HG03378 (cell line): Measurements from ENCODE around the gene IMPA2.
"Not testable (repeated sequence)": the region's sequence is repeated elsewhere in the genome, so short reads cannot be mapped to it uniquely, and the experiment has no call there.

ENCODE experiments used
- ATAC-seq: cut with Tn5 transposase; IDR thresholded peaks from one replicate; pipeline ENCODE4 v1.9.1; 2021; ENCODE audit warnings: mild to moderate bottlenecking, moderate library complexity; ENCODE audit not compliant: unreplicated experiment

The IMPA2 gene

GRCh38 chr18:12027046-12027445 lies 45.7 kb downstream of the IMPA2 start:
- no peak for ATAC-seq

DNA sequence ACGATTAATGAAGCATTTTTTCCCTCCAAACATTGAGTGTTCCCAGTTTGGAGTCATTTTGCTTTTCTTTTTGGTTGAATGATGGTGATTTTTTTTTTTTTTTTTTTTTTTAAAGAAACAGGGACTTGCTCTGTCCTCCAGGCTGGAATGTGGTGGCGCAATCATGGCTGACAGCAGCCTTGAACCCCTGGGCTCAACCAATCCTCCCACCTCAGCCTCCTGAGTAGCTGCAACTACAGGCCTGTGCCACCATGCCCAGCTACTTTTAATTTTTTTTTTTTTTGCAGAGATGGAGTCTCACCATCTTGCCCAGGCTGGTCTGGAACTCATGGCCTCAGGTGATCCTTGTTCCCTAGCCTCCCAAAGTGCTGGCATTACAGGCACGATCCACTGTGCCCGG lies 46.2 kb downstream of the IMPA2 start:
- ATAC-seq: no peak

DNA sequence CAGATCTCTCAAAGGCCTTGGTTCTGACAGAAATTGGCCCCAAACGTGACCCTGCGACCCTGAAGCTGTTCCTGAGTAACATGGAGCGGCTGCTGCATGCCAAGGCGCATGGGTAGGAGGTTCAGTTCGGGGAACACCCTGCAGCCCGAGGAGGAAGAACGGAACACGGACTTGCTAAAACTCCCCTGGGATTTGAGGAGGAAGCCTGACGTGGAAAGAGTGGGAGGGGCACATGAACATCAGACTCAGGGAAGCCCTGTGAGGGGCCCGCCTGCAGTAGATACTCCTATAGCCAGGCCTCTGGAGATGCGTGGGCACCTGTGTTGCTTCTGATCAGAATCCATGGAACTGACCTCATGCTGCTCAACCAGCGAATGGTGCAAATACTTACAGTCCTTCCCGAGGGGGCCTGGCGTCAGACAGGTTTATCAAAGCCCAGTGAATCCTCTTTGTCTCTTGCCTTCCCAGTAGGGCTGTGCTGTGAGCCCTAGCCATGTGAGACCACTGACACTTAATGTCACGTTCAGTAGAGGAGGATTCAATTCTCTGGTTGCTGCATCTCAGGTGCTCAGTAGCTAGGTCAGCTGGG lies 46.8 kb downstream of the IMPA2 start:
- no peak for ATAC-seq

DNA sequence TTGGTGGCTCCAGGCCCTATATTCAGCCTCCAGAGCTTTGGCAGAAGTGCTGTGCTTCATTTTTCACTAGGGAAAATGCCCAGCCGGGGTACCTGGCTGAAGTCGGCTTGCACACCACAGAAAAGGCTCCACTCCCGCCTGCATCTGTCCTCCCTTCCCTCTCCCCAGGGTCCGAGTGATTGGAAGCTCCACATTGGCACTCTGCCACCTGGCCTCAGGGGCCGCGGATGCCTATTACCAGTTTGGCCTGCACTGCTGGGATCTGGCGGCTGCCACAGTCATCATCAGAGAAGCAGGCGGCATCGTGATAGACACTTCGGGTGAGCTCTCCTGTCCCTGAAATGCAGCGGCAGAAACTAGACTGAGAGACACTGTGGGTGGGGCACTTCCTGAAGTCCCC lies 47.4 kb downstream of the IMPA2 start:
- ATAC-seq: no peak

- ATAC-seq: no peak
These were observed 48.7 kb downstream of the IMPA2 start for GRCh38 chr18:12029786-12030584.

DNA sequence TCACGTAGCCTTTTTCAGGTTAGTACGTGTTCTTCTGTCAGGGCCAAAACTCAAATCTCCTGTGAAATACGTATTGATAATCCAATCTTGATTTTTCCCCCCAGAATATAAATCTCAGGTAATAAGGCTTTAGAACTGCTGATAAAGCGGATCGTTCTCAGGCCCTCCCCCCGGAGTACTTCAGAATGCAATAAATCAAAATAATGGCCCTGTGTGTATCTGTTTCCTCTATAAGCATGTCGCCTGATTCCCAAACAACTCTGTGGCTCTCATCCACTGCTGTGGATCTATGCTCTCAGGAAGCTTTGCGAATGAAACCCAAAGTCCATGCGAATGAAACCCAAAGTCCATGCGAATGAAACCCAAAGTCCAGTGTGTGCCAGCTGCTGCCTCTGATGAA lies 49.4 kb downstream of the IMPA2 start:
- ATAC-seq: no peak

DNA sequence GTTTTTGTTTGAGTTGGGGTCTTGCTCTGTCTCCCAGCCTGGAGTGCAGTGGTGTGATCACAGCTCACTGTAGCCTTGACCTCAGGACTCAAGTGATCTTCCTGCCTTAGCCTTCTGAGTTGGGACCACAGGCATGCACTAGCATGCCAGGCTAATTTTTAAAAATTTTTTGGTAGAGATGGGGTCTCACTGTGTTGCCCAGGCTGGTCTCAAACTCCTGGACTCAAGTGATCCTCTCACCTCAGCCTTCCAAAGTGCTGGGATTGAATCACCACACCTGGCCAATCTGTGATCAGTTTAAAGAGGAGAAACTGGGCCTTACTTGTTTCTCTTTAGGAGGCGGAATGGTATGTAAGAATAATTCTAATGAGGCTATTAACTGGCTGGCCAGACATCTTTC lies 49.9 kb downstream of the IMPA2 start:
- no peak for ATAC-seq

DNA sequence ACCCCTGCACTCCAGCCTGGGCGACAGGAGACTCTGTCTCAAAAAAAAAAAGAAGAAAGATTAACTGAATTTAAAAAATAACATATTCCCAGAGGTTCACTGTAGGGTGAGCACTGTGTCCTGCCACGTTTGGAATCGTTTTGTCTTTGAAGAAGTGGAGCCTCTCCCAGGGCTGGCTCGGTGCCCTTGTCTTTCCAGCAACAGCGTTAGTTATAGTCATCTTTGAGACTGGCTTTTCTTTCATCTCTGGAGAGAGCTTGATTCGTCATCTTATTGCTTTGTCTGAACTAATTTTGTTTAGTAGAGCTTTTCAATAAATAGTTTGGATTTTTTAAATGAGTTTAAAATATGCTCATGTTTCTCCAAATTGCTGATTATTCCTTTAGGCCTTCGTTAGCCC lies 50.5 kb downstream of the IMPA2 start:
- ATAC-seq: no peak

DNA sequence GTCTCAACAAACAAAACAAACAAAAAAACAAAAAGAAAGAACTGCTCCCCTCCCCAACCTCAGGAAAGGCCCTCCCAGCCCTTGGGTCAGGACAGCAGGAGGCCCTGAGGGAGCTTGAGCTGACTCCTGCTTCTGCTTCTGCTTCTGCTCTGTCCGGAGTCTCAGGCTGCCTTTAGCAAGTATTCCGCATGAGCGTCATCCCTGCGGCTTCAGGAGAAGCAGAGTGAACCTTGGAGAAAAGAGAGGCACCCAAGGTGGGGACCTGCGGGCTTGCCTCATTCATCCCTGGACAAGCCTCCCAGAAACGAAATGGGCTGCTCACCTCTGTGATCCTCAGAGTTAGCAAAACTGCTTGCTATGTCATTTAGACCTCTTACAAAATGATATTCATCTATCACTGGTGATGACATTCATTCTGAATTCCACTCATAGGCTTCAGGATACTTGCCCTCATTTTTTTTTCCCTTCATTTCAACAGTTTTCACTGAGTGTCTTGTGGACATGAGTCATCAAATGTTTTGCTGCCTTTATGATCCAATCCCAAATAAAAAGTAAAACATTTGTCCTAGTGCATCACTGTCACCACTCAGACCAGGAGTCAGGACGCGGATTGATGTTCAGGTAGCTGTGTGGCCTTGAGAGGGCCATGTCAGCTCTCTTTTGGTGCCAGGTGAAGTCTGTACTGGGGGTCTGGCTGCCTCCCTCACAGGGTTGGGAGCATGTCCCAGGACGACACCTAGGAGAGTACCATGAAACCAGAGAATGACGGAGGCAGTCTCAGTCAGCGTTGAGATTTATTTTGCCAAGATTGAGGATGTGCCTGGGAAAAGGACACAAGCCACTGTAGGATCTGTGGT lies 51.7 kb downstream of the IMPA2 start:
- no peak for ATAC-seq

- no peak for ATAC-seq
These were observed 52.3 kb downstream of the IMPA2 start for GRCh38 chr18:12033643-12034025.

- no peak for ATAC-seq
These were observed 53.2 kb downstream of the IMPA2 start for GRCh38 chr18:12034241-12035100.

DNA sequence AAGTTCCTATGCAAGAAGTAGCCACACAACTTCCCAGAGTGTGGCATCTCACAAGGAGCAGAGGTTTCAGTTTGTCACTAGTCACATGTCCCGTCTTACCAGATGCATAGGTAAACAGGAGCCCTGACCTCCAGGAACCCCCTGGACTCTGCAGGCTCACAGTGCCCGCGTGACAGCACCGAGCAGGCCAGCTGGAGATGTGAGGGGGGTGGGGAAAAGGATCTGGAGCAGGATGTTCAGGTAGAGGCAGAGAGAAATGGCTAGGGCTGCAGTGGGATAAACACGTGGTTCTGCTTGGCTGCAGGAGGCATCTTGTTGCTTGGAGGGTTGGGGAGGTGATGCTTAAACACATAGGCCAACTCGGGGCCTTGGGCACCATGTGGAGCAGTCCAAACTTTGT lies 54.2 kb downstream of the IMPA2 start:
- ATAC-seq: no peak

DNA sequence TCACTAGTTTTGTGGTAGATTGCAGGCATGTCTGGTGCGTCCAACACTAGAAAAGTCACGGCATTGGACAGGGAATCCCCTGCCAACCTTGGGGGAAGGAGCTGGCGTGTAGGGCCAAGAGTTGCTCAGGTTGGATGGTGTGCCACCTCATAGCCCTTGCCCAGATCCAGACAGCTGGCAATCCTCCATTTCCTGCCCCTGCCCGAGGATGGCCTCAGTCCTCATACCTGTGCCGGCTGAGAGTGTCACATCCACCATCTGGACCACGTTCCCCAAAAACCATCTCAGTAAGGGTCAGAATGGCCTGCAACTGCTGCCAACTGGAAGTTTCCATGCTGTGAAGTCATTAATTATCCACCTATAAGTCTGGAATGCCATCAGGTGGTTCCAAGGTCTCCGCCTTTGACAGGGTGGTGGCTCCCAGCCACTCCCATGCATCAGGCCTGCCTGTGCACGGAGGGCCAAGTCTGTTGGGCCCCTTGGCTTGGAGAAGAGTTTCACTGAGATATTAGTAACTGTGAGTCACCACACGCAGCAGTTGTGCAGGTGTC lies 55.0 kb downstream of the IMPA2 start:
- ATAC-seq: no peak

DNA sequence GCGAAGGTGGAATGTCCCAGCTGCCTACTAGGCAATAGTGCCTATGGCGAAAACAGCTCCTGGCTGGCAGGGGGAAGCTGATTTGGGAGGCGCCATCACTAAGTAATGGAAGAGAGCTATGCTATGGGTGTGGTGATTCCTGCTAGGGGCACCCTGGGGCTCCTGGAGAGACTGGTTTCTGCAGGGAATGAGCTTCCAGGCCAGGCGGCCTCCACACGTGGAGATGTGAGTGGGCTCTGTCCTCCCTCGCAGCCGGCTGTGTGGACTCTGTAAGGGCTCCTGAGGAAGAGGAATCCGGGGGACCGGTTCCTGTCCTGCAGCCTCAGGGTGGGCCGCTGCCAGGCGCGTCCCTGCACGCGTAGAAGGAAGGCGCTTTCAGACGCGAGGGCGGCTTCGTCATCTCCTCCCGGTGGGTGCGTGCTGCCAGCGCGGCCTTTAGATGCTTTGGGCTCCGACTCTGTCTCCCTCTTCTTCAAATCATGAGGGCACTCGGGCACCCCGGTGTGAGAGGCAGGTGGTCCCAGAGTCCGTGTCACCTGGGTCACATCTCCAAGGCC lies 56.9 kb downstream of the IMPA2 start:
- no peak for ATAC-seq

DNA sequence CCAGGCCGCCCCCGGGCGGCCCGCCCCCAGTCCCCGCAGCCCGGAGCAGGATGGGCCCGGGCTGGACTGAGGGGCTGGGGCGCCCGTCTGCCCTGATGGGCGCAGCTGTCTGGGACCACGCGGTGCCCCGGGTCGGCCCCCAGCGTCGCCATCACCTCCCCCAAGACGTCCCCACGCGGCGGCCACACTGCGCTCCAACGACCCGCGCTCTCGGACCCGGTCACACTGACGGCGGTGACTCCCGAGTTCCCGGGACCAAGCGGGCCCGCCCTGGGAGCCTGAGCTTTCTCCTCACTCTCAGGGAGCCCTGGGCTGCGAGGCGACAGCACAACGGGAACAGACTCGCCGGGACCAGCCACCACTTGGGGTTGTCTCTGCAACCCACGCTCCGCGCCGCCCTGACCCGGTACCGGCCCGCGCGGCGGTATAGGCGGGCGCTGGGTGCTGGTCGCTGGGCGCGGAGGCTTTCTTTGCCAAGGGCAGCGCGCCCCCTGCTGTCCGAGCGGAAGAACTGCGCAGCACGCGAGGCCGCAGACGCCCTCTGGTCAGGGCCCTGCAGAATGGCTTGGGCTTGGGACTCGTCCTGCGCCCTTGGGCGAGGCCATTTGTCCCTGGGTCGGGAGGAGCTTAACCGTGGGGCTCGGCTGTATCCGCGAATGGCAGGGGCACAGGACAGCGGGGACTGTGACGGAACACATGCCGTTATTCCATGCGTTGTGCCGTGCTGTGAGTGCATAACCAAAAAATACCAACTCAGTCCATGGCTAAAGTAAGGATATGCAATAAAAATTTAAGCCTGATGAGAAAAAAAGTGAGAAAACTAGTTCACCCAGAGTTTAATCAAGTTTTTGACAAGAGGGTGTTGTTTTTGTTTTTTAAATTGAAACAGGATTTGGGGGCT lies 57.6 kb downstream of the IMPA2 start:
- peak; percentile 72 for ATAC-seq

DNA sequence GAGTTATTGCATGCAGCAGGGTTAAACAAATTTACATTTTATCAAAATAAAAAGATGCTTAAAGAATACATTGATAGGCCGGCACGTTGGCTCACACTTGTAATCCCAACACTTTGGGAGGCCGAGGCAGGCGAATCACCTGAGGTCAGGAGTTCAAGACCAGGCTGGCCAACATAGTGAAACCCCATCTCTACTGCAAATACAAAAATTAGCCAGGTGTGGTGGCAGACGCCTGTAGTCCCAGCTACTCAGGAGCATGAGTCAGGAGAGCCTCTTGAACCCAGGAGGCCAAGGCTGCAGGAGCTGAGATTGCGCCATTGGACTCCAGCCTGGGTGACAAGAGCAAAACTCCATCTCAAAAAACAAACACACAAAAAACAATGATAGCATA lies 58.2 kb downstream of the IMPA2 start:
- not testable (repeated sequence) for ATAC-seq

GRCh38 chr18:12041561-12041960 lies 60.3 kb downstream of the IMPA2 start:
- no peak for ATAC-seq

GRCh38 chr18:12043811-12044210 lies 62.5 kb downstream of the IMPA2 start:
- ATAC-seq: no peak

GRCh38 chr18:12044591-12044990 lies 63.3 kb downstream of the IMPA2 start:
- no peak for ATAC-seq
